Osteocyte (in vitro differentiated cells): ENCODE measurements around the gene MARF1. TPM values are rescaled to one million over a fixed set of nuclear protein-coding genes. Genes with fewer than 3 reads are reported as not detected.

Experiments used
- DNase-seq: peaks from one replicate; pipeline ENCODE4 v3.0.0; 2021; ENCODE audit warnings: mixed read lengths; ENCODE audit not compliant: unreplicated experiment; ENCODE audit errors: extremely low spot score
- H3K27ac Mint-ChIP-seq: one replicate; pipeline ENCODE4 v1.8.0; 2021; ENCODE audit warnings: mild to moderate bottlenecking, mixed read lengths; ENCODE audit not compliant: unreplicated experiment
- H3K27me3 Mint-ChIP-seq: one replicate; pipeline ENCODE4 v1.8.0; 2021; ENCODE audit warnings: mixed read lengths; ENCODE audit not compliant: unreplicated experiment
- H3K36me3 Mint-ChIP-seq: one replicate; pipeline ENCODE4 v1.8.0; 2021; ENCODE audit warnings: mixed read lengths; ENCODE audit not compliant: unreplicated experiment
- H3K4me1 Mint-ChIP-seq: one replicate; pipeline ENCODE4 v1.8.0; 2021; ENCODE audit warnings: mixed read lengths; ENCODE audit not compliant: unreplicated experiment
- H3K4me3 Mint-ChIP-seq: one replicate; pipeline ENCODE4 v1.8.0; 2021; ENCODE audit warnings: mild to moderate bottlenecking, moderate library complexity, mixed read lengths; ENCODE audit not compliant: unreplicated experiment
- H3K9me3 Mint-ChIP-seq: one replicate; pipeline ENCODE4 v1.8.0; 2021; ENCODE audit warnings: mixed read lengths; ENCODE audit not compliant: unreplicated experiment
- CTCF ChIP-seq: fragments of 200-600 bp; sonication (generic); IDR thresholded peaks from 2 replicates; pipeline ENCODE4 v1.5.0; 2021; ENCODE audit warnings: antibody characterized with exemption, mild to moderate bottlenecking, moderate library complexity
- total RNA-seq: library from RNA; stranded (reverse); gene quantifications from 2 replicates; pipeline ENCODE4 v1.2.1, GENCODE V29; 2021

MARF1 gene
- total RNA-seq, 1 donor from 2014 or later: 83.0 TPM

GRCh38 chr16:15689290-15689689, 46.3 kb upstream of the MARF1 start:
- Mint-ChIP-seq H3K36me3 (peaks cover 33% of the 10 kb centered on the region), H3K27ac (peak overlapping the region; percentile 75), H3K4me3 (no peak overlapping the region), H3K9me3 (no peaks in the 10 kb centered on the region), H3K4me1 (peaks cover 18% of the 10 kb centered on the region), H3K27me3 (no peaks in the 10 kb centered on the region)
- TF ChIP-seq CTCF: no peak
- DNase-seq: no peak

- H3K36me3 Mint-ChIP-seq: peaks cover 30% of the 10 kb centered on the region
- H3K4me1 Mint-ChIP-seq: peaks cover 27% of the 10 kb centered on the region
- no peaks in the 10 kb centered on the region for H3K27me3 Mint-ChIP-seq
- H3K4me3 Mint-ChIP-seq: no peak overlapping the region
- no peak for DNase-seq
- H3K9me3 Mint-ChIP-seq: no peaks in the 10 kb centered on the region
- no peak for TF ChIP-seq CTCF
- no peak overlapping the region for H3K27ac Mint-ChIP-seq
Measured at GRCh38 chr16:15686287-15686686, 43.3 kb upstream of the MARF1 start.

GRCh38 chr16:15682105-15682570, 39.2 kb upstream of the MARF1 start:
- Mint-ChIP-seq H3K9me3 (no peaks in the 10 kb centered on the region), H3K4me3 (no peak overlapping the region), H3K36me3 (peaks cover 22% of the 10 kb centered on the region), H3K4me1 (peaks cover 11% of the 10 kb centered on the region), H3K27ac (peak overlapping the region; percentile 76), H3K27me3 (no peaks in the 10 kb centered on the region)
- peak; percentile 60 for TF ChIP-seq CTCF
- DNase-seq: no peak

- no peak overlapping the region for H3K4me3 Mint-ChIP-seq
- peaks cover 25% of the 10 kb centered on the region for H3K4me1 Mint-ChIP-seq
- H3K9me3 Mint-ChIP-seq: no peaks in the 10 kb centered on the region
- peaks cover 14% of the 10 kb centered on the region for H3K36me3 Mint-ChIP-seq
- no peaks in the 10 kb centered on the region for H3K27me3 Mint-ChIP-seq
- TF ChIP-seq CTCF: no peak
- H3K27ac Mint-ChIP-seq: peak overlapping the region; percentile 1
- no peak for DNase-seq
Measured at GRCh38 chr16:15677447-15677846, 34.5 kb upstream of the MARF1 start.

GRCh38 chr16:15676506-15676905, 33.6 kb upstream of the MARF1 start:
- H3K4me1 Mint-ChIP-seq: peaks cover 23% of the 10 kb centered on the region
- H3K4me3 Mint-ChIP-seq: no peak overlapping the region
- no peak overlapping the region for H3K27ac Mint-ChIP-seq
- H3K27me3 Mint-ChIP-seq: no peaks in the 10 kb centered on the region
- no peaks in the 10 kb centered on the region for H3K9me3 Mint-ChIP-seq
- TF ChIP-seq CTCF: no peak
- H3K36me3 Mint-ChIP-seq: peaks cover 10% of the 10 kb centered on the region
- no peak for DNase-seq
